Ovary (tissue), 9 donors: ENCODE data around the gene IL27RA. TPM values are rescaled to one million over a fixed set of nuclear protein-coding genes. Genes with fewer than 3 reads are reported as not detected.
"Not testable (repeated sequence)": the region's sequence is repeated elsewhere in the genome, so short reads cannot be mapped to it uniquely, and the experiment has no call there.

ENCODE experiments used
- DNase-seq, 5 donors: peaks; one replicate each; pipeline ENCODE4 v3.0.0-alpha.2; 2019 to 2020
- H3K27ac ChIP-seq, 2 donors: fragments of 200-600 bp; one replicate each; pipeline versions ENCODE4 v1.5.1 to v1.8.0; 2019 to 2022
- H3K27me3 ChIP-seq: fragments of 200-600 bp; one replicate; pipeline ENCODE4 v1.8.0; 2022
- H3K36me3 ChIP-seq: fragments of 200-600 bp; sonication (generic); one replicate; pipeline ENCODE4 v1.5.1; 2019
- H3K4me1 ChIP-seq: one replicate; pipeline ENCODE4 v1.8.1; 2013; ENCODE audit warnings: mild to moderate bottlenecking, moderate library complexity; ENCODE audit not compliant: insufficient read depth
- H3K4me3 ChIP-seq: fragments of 200-600 bp; sonication (generic); one replicate; pipeline ENCODE4 v1.5.1; 2017
- H3K9me3 ChIP-seq, 2 donors: fragments of 200-600 bp in 1 of 2; sonication (generic) in 1 of 2; one replicate each; pipeline versions ENCODE4 v1.5.1 to v1.8.1; 2013 to 2019; ENCODE audit warnings: mild to moderate bottlenecking in 1 of 2, moderate library complexity in 1 of 2
- EP300 ChIP-seq: sonication (generic); formaldehyde crosslinking; IDR thresholded peaks from one replicate; pipeline ENCODE4 v1.6.1; 2017; ENCODE audit warnings: antibody characterized with exemption
- POLR2A ChIP-seq: fragments of 450-650 bp; IDR thresholded peaks from one replicate; pipeline ENCODE4 v1.6.1; 2017; ENCODE audit warnings: antibody characterized with exemption, mild to moderate bottlenecking, moderate library complexity
- WGBS, 3 donors: extraction: QIAGEN DNeasy Blood & Tissue Kit in 1 of 3; methylation state at CpG; one replicate each; pipeline versions ENCODE4 v1.1.5 to v1.1.7; 2013 to 2017; 5-methylcytosine and 5-hydroxymethylcytosine counted together
- intact Hi-C, 4 donors: fragments of 100-400 bp; cut with DNase I; formaldehyde crosslinking; loops; one replicate each; pipeline versions ENCODE4 v1.11.0 to v1.15.1; 2022 to 2023
- polyA plus RNA-seq, 2 donors: library from polyadenylated mRNA; stranded (reverse); fragments of 200-250 nt in 1 of 2; fragments of 350-450 nt in 1 of 2; fragmentation: Illumina TruSeq in 1 of 2; extraction: RNeasy Lipid Tissue Mini Kit (QIAGEN cat#74804) in 1 of 2; gene quantifications; one replicate each; pipeline ENCODE4 v1.2.3, GENCODE V29; 2013 to 2014
- total RNA-seq, 7 donors: library from RNA; depleted of rRNA in 2 of 7; stranded (reverse); fragments of >200 nt in 2 of 7; fragmentation: NEBNext Ultra II Directional in 3 of 7; extraction: Animal tissue kit (Norgen Biotek cat#: 25700) in 3 of 7; gene quantifications; one replicate each; pipeline versions ENCODE4 v1.1.0 to v1.2.4, GENCODE V29; 2016 to 2023
- TF ChIP-seq, protein P1 (sequence below), 3 donors: fragments of 450-650 bp in 2 of 3; fragments of 200-600 bp in 1 of 3; IDR thresholded peaks; one replicate each; pipeline versions ENCODE4 v1.5.1 to v1.8.0; 2016 to 2022; ENCODE audit warnings: antibody characterized with exemption in 3 of 3, mild to moderate bottlenecking in 1 of 3
- donor health status: DM: no; HTN: no; CAD: no; lungs with moderate emphysema.
- donor health status: DM: no; HTN: no; CAD: no.
- donor health status: Bipolar disorder and iron deficiency.
- donor health status: DM: yes; HTN: yes; CAD: no.
- donor health status: DM: no; HTN: no; CAD: no.
- donor health status: DM: yes; HTN: yes; CAD: no.

IL27RA gene
- total and polyA plus RNA-seq, 9 donors, result 0.48 to 4.3 (median 2.1) TPM

- WGBS, 3 donors, result 57 to 58% (median 57%) methylated on average over 19 of the region's 19 CpGs
- TF ChIP-seq, protein P1, sequence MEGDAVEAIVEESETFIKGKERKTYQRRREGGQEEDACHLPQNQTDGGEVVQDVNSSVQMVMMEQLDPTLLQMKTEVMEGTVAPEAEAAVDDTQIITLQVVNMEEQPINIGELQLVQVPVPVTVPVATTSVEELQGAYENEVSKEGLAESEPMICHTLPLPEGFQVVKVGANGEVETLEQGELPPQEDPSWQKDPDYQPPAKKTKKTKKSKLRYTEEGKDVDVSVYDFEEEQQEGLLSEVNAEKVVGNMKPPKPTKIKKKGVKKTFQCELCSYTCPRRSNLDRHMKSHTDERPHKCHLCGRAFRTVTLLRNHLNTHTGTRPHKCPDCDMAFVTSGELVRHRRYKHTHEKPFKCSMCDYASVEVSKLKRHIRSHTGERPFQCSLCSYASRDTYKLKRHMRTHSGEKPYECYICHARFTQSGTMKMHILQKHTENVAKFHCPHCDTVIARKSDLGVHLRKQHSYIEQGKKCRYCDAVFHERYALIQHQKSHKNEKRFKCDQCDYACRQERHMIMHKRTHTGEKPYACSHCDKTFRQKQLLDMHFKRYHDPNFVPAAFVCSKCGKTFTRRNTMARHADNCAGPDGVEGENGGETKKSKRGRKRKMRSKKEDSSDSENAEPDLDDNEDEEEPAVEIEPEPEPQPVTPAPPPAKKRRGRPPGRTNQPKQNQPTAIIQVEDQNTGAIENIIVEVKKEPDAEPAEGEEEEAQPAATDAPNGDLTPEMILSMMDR (IDR thresholded peaks at IDR 0.05), result peak in 2 of 3 donors; percentile 14 to 20
- peak in 1 of 5 donors; percentile 30 for DNase-seq
- not testable (repeated sequence) for H3K9me3 ChIP-seq, H3K27me3 ChIP-seq, H3K4me3 ChIP-seq, H3K4me1 ChIP-seq, H3K27ac ChIP-seq, H3K36me3 ChIP-seq
- intact Hi-C loops, result loop anchor here in 1 of 4 donors (10.0 kb wide), 1 partner anchor 768 kb away; no protein-coding TSS in a partner anchor
Measured at GRCh38 chr19:14042659-14043608, 11.4 kb downstream of the IL27RA start.

GRCh38 chr19:14047866-14048265 lies 16.3 kb downstream of the IL27RA start:
- not testable (repeated sequence) for H3K27me3 ChIP-seq, H3K9me3 ChIP-seq, H3K27ac ChIP-seq, H3K4me1 ChIP-seq, DNase-seq, H3K36me3 ChIP-seq, H3K4me3 ChIP-seq
- WGBS, 3 donors, result 91 to 95% (median 94%) methylated on average over 10 of the region's 10 CpGs
- intact Hi-C loops, result loop anchor here in 1 of 4 donors (10.0 kb wide), 1 partner anchor 773 kb away; no protein-coding TSS in a partner anchor

GRCh38 chr19:14048443-14049153 lies 17.0 kb downstream of the IL27RA start:
- Histone ChIP-seq H3K27ac (no peak overlapping the region), H3K27me3 (no peaks in the 10 kb centered on the region), H3K36me3 (no peaks in the 10 kb centered on the region), H3K4me1 (no peaks in the 10 kb centered on the region), H3K4me3 (no peak overlapping the region), H3K9me3 (no peaks in the 10 kb centered on the region)
- WGBS, 3 donors, result 85 to 87% (median 86%) methylated on average over 8 of the region's 8 CpGs
- no peak for DNase-seq
- TF ChIP-seq EP300, result no peak
- TF ChIP-seq POLR2A, result no peak
- TF ChIP-seq, protein P1 (IDR thresholded peaks at IDR 0.05), result no peak
- intact Hi-C loops, result loop anchor here in 1 of 4 donors (10.0 kb wide), 1 partner anchor 774 kb away; no protein-coding TSS in a partner anchor

DNA sequence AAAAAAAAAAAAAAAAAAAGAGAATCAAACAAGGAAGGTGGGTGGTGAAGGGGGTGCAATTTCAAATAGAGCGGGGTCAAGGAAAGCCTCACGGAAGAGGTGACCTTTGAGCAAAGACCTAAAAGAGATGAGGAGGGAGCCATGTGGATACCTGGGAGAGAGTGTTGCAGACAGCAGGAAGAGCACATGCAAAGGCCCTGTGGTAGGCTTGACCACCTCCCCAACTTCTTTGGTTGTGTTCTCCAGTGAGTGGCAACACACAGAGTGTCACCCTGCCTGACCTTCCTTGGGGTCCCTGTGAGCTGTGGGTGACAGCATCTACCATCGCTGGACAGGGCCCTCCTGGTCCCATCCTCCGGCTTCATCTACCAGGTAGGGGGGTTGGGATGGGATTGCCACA lies 18.9 kb downstream of the IL27RA start:
- no peak for TF ChIP-seq POLR2A
- TF ChIP-seq, protein P1 (IDR thresholded peaks at IDR 0.05), result no peak
- no peak for TF ChIP-seq EP300
- no peak overlapping the region for H3K4me3 ChIP-seq
- H3K27me3 ChIP-seq, result no peaks in the 10 kb centered on the region
- no peak for DNase-seq
- no peak overlapping the region for H3K27ac ChIP-seq
- intact Hi-C loops, result no loop called here
- H3K36me3 ChIP-seq, result no peaks in the 10 kb centered on the region
- WGBS, 3 donors, result 91 to 96% (median 93%) methylated on average over 4 of the region's 4 CpGs
- H3K4me1 ChIP-seq, result no peaks in the 10 kb centered on the region
- H3K9me3 ChIP-seq, result no peaks in the 10 kb centered on the region

- intact Hi-C loops, H3K27me3 ChIP-seq, H3K4me1 ChIP-seq, H3K36me3 ChIP-seq, H3K9me3 ChIP-seq, DNase-seq, H3K4me3 ChIP-seq, H3K27ac ChIP-seq: not testable (repeated sequence)
- 83 to 93% (median 92%) methylated on average over 11 of the region's 11 CpGs for WGBS, 3 donors
Measured at GRCh38 chr19:14050961-14051360, 19.4 kb downstream of the IL27RA start.
